Testis (tissue), 3 donors: ENCODE results near the gene S1PR2. TPM values are rescaled to one million over a fixed set of nuclear protein-coding genes. Genes with fewer than 3 reads are reported as not detected.
A peak's percentile ranks its signal among the peaks of the same experiment; 100 is the strongest.

Source experiments
- DNase-seq: peaks from one replicate; pipeline ENCODE4 v3.0.0-alpha.2; 2019
- H3K27ac ChIP-seq, 2 donors: fragments of 200-600 bp; sonication (generic); one replicate each; pipeline ENCODE4 v1.5.1; 2019
- H3K27me3 ChIP-seq: fragments of 200-600 bp; sonication (generic); one replicate; pipeline ENCODE4 v1.5.1; 2019
- H3K36me3 ChIP-seq: fragments of 200-600 bp; sonication (generic); one replicate; pipeline ENCODE4 v1.5.1; 2017; ENCODE audit warnings: low read depth; ENCODE audit errors: missing control alignments
- H3K4me1 ChIP-seq: fragments of 200-600 bp; sonication (generic); one replicate; pipeline ENCODE4 v1.5.1; 2019
- H3K4me3 ChIP-seq, 2 donors: fragments of 200-600 bp; sonication (generic); one replicate each; pipeline ENCODE4 v1.5.1; 2017 to 2019
- H3K9me3 ChIP-seq: fragments of 200-600 bp; sonication (generic); one replicate; pipeline ENCODE4 v1.5.1; 2017
- POLR2A ChIP-seq: fragments of 450-650 bp; IDR thresholded peaks from one replicate; pipeline ENCODE4 v1.6.1; 2017; ENCODE audit warnings: antibody characterized with exemption, mild to moderate bottlenecking, moderate library complexity
- WGBS, 2 donors: methylation state at CpG; one replicate each; pipeline ENCODE4 v1.1.5; 2018; 5-methylcytosine and 5-hydroxymethylcytosine counted together
- intact Hi-C: fragments of 100-400 bp; cut with DNase I; formaldehyde crosslinking; loops from one replicate; pipeline ENCODE4 v1.15.1; 2023; ENCODE audit warnings: low total_unique reads
- polyA plus RNA-seq: library from polyadenylated mRNA; stranded (reverse); fragments of 350-450 nt; fragmentation: Illumina TruSeq; extraction: RNeasy Lipid Tissue Mini Kit (QIAGEN cat#74804); gene quantifications from one replicate; pipeline ENCODE4 v1.2.3, GENCODE V29; 2014; ENCODE audit warnings: low read depth, low replicate concordance; ENCODE audit not compliant: insufficient read depth
- total RNA-seq, 2 donors: library from RNA; depleted of rRNA; stranded (reverse); fragments of >200 nt; gene quantifications; one replicate each; pipeline ENCODE4 v1.2.3, GENCODE V29; 2016
- TF ChIP-seq, protein P1 (sequence below), 3 experiments: fragments of 450-650 bp in 2 of 3; fragments of 200-600 bp in 1 of 3; sonication (generic) in 1 of 3; IDR thresholded peaks; one replicate each; pipeline ENCODE4 v1.5.1; 2016 to 2019; ENCODE audit warnings: antibody characterized with exemption in 3 of 3, mild to moderate bottlenecking in 2 of 3, moderate library complexity in 1 of 3

The S1PR2 gene
- total and polyA plus RNA-seq, 3 donors from 2014 or later: 8.7 to 13.7 (median 11.9) TPM

DNA sequence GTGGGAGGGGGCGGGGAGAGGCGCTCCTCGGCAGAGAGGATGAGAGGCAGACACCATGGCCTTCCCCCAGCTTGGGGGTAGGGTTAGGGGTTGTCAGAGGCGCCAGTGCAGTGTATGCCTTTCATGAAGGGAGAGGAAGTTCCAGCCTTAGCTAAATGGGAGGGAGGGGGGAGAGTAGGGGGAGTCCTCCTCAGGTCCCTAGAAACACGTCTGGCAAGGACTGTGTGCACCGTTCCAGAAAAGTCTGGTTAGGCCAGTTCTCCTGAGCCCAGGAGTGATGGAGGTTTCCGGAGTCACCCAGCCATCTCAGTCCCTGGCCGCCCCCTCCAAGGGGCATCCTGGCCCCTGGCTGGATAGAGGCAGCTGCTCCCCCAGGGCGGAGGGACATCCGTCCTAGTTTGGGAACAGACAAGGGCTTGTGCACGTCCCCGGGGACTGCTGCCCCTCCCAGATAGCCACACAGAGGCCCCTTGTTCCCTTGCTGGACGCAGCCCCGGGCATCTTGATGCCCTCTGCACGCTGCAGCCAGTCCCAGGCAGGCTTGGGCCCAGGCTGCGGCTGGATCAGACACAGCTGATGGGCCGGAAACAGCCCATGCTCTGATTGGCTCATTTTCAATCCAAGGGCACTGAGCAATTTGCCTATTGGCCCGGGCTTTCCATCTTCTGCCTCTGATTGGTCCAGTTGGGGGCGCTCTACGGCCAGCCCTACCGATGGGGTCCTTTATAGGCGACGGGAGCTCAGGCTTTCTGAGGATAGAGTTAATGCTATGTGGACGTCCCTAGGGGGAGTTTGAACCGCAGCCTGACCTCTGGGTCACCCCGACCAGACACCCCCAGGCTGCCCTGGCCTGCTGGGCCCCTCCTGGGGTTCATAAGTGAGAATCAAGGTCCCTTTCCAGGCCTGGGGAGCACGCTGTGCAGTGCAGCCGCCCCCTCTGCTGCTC, 3.8 kb downstream of the S1PR2 start:
- Histone ChIP-seq H3K4me1 (peaks cover 36% of the 10 kb centered on the region), H3K27ac (peak overlapping the region; percentile 84 to 87), H3K36me3 (no peaks in the 10 kb centered on the region), H3K4me3 (peak overlapping the region in 1 of 2 donors; percentile 26), H3K9me3 (no peaks in the 10 kb centered on the region), H3K27me3 (no peaks in the 10 kb centered on the region)
- TF ChIP-seq, protein P1, sequence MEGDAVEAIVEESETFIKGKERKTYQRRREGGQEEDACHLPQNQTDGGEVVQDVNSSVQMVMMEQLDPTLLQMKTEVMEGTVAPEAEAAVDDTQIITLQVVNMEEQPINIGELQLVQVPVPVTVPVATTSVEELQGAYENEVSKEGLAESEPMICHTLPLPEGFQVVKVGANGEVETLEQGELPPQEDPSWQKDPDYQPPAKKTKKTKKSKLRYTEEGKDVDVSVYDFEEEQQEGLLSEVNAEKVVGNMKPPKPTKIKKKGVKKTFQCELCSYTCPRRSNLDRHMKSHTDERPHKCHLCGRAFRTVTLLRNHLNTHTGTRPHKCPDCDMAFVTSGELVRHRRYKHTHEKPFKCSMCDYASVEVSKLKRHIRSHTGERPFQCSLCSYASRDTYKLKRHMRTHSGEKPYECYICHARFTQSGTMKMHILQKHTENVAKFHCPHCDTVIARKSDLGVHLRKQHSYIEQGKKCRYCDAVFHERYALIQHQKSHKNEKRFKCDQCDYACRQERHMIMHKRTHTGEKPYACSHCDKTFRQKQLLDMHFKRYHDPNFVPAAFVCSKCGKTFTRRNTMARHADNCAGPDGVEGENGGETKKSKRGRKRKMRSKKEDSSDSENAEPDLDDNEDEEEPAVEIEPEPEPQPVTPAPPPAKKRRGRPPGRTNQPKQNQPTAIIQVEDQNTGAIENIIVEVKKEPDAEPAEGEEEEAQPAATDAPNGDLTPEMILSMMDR (IDR thresholded peaks at IDR 0.05): peak in 1 of 3 experiments; percentile 15
- no peak for TF ChIP-seq POLR2A
- WGBS, 2 donors: 30 to 40% methylated on average over 9 to 28 of the region's 28 CpGs
- intact Hi-C loops: no loop called here
- peak; percentile 84 for DNase-seq

DNA sequence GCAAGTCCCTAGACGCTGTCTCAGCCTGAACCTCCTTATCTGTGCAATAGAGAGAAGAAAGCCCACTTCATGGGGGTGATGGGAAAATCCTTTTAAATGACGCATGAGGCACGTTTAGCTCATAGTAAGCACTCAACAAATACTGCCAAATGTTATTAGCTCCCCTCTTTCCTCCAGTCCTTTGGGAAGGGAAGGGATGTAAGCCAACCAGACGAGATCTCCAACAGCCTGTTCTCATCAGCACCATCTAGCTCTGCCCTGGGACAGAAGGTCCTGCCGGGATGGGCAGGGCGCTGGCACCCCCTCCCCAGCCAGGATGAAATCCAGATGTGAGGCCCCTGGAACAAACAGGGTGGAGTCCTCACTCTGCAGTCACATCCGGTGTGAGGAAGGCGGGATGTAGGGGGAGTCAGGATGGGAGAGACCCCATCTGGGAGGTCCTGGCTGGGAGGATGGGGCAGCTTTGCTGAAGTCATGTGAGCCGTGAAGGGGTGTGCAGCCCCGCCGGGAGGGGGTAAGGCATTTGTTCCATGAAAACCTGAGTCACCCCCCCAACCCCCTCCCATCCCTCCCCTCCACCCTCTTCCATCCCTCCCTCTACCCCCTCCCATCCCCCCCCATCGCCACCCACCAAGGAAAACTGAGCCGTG, 4.6 kb downstream of the S1PR2 start:
- intact Hi-C loops: no loop called here
- Histone ChIP-seq H3K27ac (peak overlapping the region; percentile 84 to 87), H3K4me1 (peaks cover 36% of the 10 kb centered on the region), H3K36me3 (no peaks in the 10 kb centered on the region), H3K9me3 (no peaks in the 10 kb centered on the region), H3K4me3 (no peak overlapping the region), H3K27me3 (no peaks in the 10 kb centered on the region)
- peak; percentile 76 for DNase-seq
- TF ChIP-seq, protein P1 (IDR thresholded peaks at IDR 0.05): no peak
- no peak for TF ChIP-seq POLR2A
- 19 to 41% methylated on average over 9 to 13 of the region's 13 CpGs for WGBS, 2 donors

DNA sequence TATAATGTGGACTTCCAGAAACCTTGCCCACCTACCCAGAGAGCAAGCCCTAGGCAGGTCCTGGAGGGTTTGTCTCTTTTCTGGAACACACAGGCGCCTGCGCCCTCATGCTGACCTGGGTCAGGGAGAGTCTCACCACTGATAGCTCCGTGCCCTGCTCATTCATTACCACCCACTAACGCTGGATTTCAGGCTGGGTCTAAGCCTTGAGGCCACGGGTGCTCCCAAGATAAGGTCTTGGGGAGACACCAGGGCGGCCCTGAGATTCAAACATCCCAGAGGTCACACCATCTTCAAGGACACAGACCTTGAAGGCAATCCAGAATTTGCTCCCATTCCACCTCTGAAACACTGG, 5.1 kb downstream of the S1PR2 start:
- H3K27ac ChIP-seq: peak overlapping the region; percentile 84 to 87
- no peaks in the 10 kb centered on the region for H3K27me3 ChIP-seq
- peaks cover 36% of the 10 kb centered on the region for H3K4me1 ChIP-seq
- H3K36me3 ChIP-seq: no peaks in the 10 kb centered on the region
- intact Hi-C loops: no loop called here
- H3K9me3 ChIP-seq: no peaks in the 10 kb centered on the region
- H3K4me3 ChIP-seq: no peak overlapping the region
- 44% methylated on average over 6 of the region's 6 CpGs; no CpG with 5 or more reads in 1 of the 2 donors for WGBS, 2 donors
- no peak for TF ChIP-seq POLR2A
- TF ChIP-seq, protein P1 (IDR thresholded peaks at IDR 0.05): no peak
- DNase-seq: peak; percentile 57

DNA sequence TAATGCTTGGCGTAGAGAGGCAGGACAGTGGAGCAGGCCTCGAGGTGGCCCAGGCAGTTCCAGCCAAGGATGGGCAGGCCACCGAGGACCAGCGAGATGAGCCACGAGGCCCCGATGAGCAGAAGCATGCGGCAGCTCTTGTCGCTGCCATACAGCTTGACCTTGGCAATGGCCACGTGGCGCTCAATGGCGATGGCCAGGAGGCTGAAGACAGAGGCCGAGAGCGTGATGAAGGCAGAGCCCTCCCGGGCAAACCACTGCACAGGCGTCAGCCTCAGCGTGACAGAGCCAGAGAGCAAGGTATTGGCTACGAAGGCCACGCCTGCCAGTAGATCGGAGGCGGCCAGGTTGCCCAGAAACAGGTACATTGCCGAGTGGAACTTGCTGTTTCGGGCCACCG, 6.8 kb downstream of the S1PR2 start:
- intact Hi-C loops: no loop called here
- no peaks in the 10 kb centered on the region for H3K9me3 ChIP-seq
- no peak for TF ChIP-seq POLR2A
- TF ChIP-seq, protein P1 (IDR thresholded peaks at IDR 0.05): no peak
- no peak for DNase-seq
- H3K4me1 ChIP-seq: peaks cover 29% of the 10 kb centered on the region
- WGBS, 2 donors: 91 to 98% methylated on average over 18 to 23 of the region's 23 CpGs
- H3K27me3 ChIP-seq: no peaks in the 10 kb centered on the region
- H3K27ac ChIP-seq: no peak overlapping the region
- H3K36me3 ChIP-seq: no peaks in the 10 kb centered on the region
- no peak overlapping the region for H3K4me3 ChIP-seq
